GM12878 (cell line): ENCODE data around the gene ZNF688. TPM values are rescaled to one million over a fixed set of nuclear protein-coding genes. Genes with fewer than 3 reads are reported as not detected.

Experiments used
- ATAC-seq: fragments of 200-7000 bp; cut with Tn5 transposase; 3 replicates; pipeline ENCODE4 v1.9.1; 2020; ENCODE audit warnings: mild to moderate bottlenecking, moderate library complexity
- BruUV-seq: library from RNA; stranded (reverse); fragments of 400-500 nt; replicated peaks from 2 replicates; lab custom pipeline; 2021; lab: Mats Ljungman, UMichigan
- CTCF ChIA-PET: fragments of 300-600 bp; sonication (Branson Sonifier 250); formaldehyde crosslinking; extraction: SDS; loops from one replicate; lab custom pipeline; 2021; ENCODE audit warnings: inconsistent platforms; lab: Yijun Ruan, JAX
- POLR2A ChIA-PET: fragments of 350-600 bp; formaldehyde crosslinking; extraction: SDS; loops from one replicate; lab custom pipeline; 2021; ENCODE audit warnings: inconsistent platforms; lab: Charles Lee
- RAD21 ChIA-PET: fragments of 300-600 bp; sonication (Branson Sonifier 250); formaldehyde crosslinking; loops from one replicate; lab custom pipeline; 2023; ENCODE audit warnings: antibody characterized with exemption; ENCODE audit not compliant: unreplicated experiment; lab: Charles Lee
- SMC1A ChIA-PET: fragments of 300-600 bp; sonication (Branson Sonifier 250); formaldehyde crosslinking; loops from one replicate; lab custom pipeline; 2023; ENCODE audit not compliant: unreplicated experiment, uncharacterized antibody; lab: Charles Lee
- DNase-seq: peaks from one replicate; pipeline ENCODE4 v3.0.0-alpha.2; 2011; ENCODE audit warnings: low read depth, low spot score
- FAIRE-seq: peaks from 3 replicates; lab custom pipeline; 2011; peaks lifted over from hg19 to GRCh38; lab: Jason Lieb, UNC
- H2AFZ ChIP-seq: 2 replicates; pipeline ENCODE4 v1.6.0; 2011; ENCODE audit warnings: low read depth, low read length, control low read depth; ENCODE audit not compliant: control insufficient read depth
- H3K27ac ChIP-seq: 2 replicates; pipeline ENCODE4 v1.5.1; 2011; ENCODE audit warnings: control low read depth; ENCODE audit not compliant: control insufficient read depth, insufficient read depth
- H3K27me3 ChIP-seq, 2 experiments: replicated peaks in 1 of 2; 2 replicates each; pipeline versions ENCODE4 v1.6.0 to v1.6.1; 2011; ENCODE audit warnings: low read length in 1 of 2; ENCODE audit not compliant: control insufficient read depth in 2 of 2, insufficient read depth in 2 of 2
- H3K36me3 ChIP-seq, 2 experiments: 2 replicates each; pipeline ENCODE4 v1.5.1; 2011; ENCODE audit warnings: low read length in 1 of 2; ENCODE audit not compliant: control insufficient read depth in 2 of 2, insufficient read depth in 2 of 2
- H3K4me1 ChIP-seq: 2 replicates; pipeline ENCODE4 v1.6.1; 2011; ENCODE audit warnings: mild to moderate bottlenecking, low read length, moderate library complexity, mixed read lengths; ENCODE audit not compliant: control insufficient read depth, insufficient read depth
- H3K4me2 ChIP-seq: 2 replicates; pipeline ENCODE4 v1.6.0; 2011; ENCODE audit warnings: control low read depth; ENCODE audit not compliant: control insufficient read depth, insufficient read depth
- H3K4me3 ChIP-seq: fragments of 200-600 bp; sonication (generic); 2 replicates; pipeline ENCODE4 v1.5.1; 2016
- H3K79me2 ChIP-seq: 2 replicates; pipeline ENCODE4 v1.6.0; 2011; ENCODE audit warnings: low read length; ENCODE audit not compliant: control insufficient read depth, insufficient read depth
- H3K9ac ChIP-seq: 2 replicates; pipeline ENCODE4 v1.8.0; 2011; ENCODE audit warnings: low read length, control low read depth, mixed read lengths; ENCODE audit not compliant: control insufficient read depth, insufficient read depth
- H3K9me3 ChIP-seq: replicated peaks from 3 replicates; pipeline ENCODE4 v1.5.1; 2011; ENCODE audit warnings: mild to moderate bottlenecking, low read length; ENCODE audit not compliant: control insufficient read depth, insufficient read depth
- H4K20me1 ChIP-seq: 2 replicates; pipeline ENCODE4 v1.6.0; 2011; ENCODE audit not compliant: control insufficient read depth, insufficient read depth
- ATF7 ChIP-seq: fragments of 450-650 bp; IDR thresholded peaks from 2 replicates; pipeline ENCODE4 v1.6.1; 2016; ENCODE audit warnings: low read depth, mild to moderate bottlenecking
- BCLAF1 ChIP-seq: fragments of 450-650 bp; IDR thresholded peaks from 2 replicates; pipeline ENCODE4 v1.6.1; 2017; ENCODE audit warnings: antibody characterized with exemption, mild to moderate bottlenecking, moderate library complexity
- NBN ChIP-seq: fragments of 450-650 bp; IDR thresholded peaks from 2 replicates; pipeline ENCODE4 v1.6.1; 2016
- PKNOX1 ChIP-seq: fragments of 450-650 bp; IDR thresholded peaks from 2 replicates; pipeline ENCODE4 v1.6.1; 2016; ENCODE audit warnings: mild to moderate bottlenecking
- POLR2A ChIP-seq: IDR thresholded peaks from 2 replicates; pipeline ENCODE4 v1.6.1; 2011; ENCODE audit warnings: low read depth, mild to moderate bottlenecking, low read length
- RELA ChIP-seq: fragments of 450-650 bp; IDR thresholded peaks from 2 replicates; pipeline ENCODE4 v1.8.0; 2014; ENCODE audit warnings: borderline replicate concordance; ENCODE audit not compliant: partially characterized antibody
- SMAD1 ChIP-seq: fragments of 450-650 bp; IDR thresholded peaks from 2 replicates; pipeline ENCODE4 v1.6.1; 2018; ENCODE audit warnings: mild to moderate bottlenecking, low read depth; ENCODE audit not compliant: partially characterized antibody
- SMARCA5 ChIP-seq: fragments of 450-650 bp; IDR thresholded peaks from 2 replicates; pipeline ENCODE4 v1.6.1; 2017; ENCODE audit warnings: mild to moderate bottlenecking
- TAF1 ChIP-seq: IDR thresholded peaks from 2 replicates; pipeline ENCODE4 v1.6.1; 2011; ENCODE audit warnings: mild to moderate bottlenecking, low read depth, low read length, borderline replicate concordance
- TCF12 ChIP-seq: IDR thresholded peaks from 2 replicates; pipeline ENCODE4 v1.6.1; 2011; ENCODE audit warnings: low read depth, mild to moderate bottlenecking, low read length
- ZBTB33 ChIP-seq: fragments of 450-650 bp; IDR thresholded peaks from 2 replicates; pipeline ENCODE4 v1.6.1; 2017; ENCODE audit warnings: mild to moderate bottlenecking
- ZNF687 ChIP-seq: fragments of 450-650 bp; IDR thresholded peaks from 2 replicates; pipeline ENCODE4 v1.6.1; 2017; ENCODE audit warnings: mild to moderate bottlenecking, moderate library complexity
- WGBS: methylation state at CpG from one replicate; pipeline ENCODE4 v1.1.6; 2016; ENCODE audit warnings: low lambda C conversion rate; ENCODE audit not compliant: insufficient replicate concordance, insufficient coverage; ENCODE audit errors: missing lambda C conversion rate; 5-methylcytosine and 5-hydroxymethylcytosine counted together
- in situ Hi-C: fragments of 300-500 bp; cut with MboI; formaldehyde crosslinking; loops from 9 replicates; pipeline ENCODE4 v1.14.3; 2018; ENCODE audit warnings: mixed read lengths
- intact Hi-C: fragments of 100-400 bp; cut with micrococcal nuclease; formaldehyde crosslinking; loops from one replicate; pipeline ENCODE4 v1.14.2; 2022; ENCODE audit not compliant: unreplicated experiment
- polyA plus RNA-seq, 11 experiments: library from polyadenylated mRNA; depleted of rRNA in 4 of 11; unstranded in 6 of 11; stranded (reverse) in 5 of 11; fragments of >200 nt; fragmentation: Nextera tagmentation in 4 of 11; fragmentation: Illumina TruSeq in 1 of 11; extraction: Ambion mirVana in 4 of 11; extraction: Trizol in 1 of 11; gene quantifications; 1 replicate in 1 of 11; 2 replicates in 10 of 11; pipeline versions ENCODE4 v1.2.1 to v1.2.3, GENCODE V29; 2011 to 2016; ENCODE audit warnings: inconsistent platforms in 2 of 11, missing spikeins in 2 of 11, low read depth in 1 of 11
- total RNA-seq, 4 experiments: library from RNA; depleted of rRNA in 3 of 4; stranded (reverse); fragments of >200 nt in 3 of 4; fragmentation: Illumina TruSeq in 1 of 4; extraction: Trizol in 1 of 4; gene quantifications; 2 replicates each; pipeline versions ENCODE4 v1.2.1 to v1.2.3, GENCODE V29; 2013 to 2021

The ZNF688 gene
- total and polyA plus RNA-seq, 10 of the 15 experiments (the other 5 are each of a cell fraction or from before 2014, with no cell fraction given): 0.14 to 17.4 (median 10.6) TPM

GRCh38 chr16:30567991-30568638, 3.4 kb downstream of the ZNF688 start:
- H3K9ac ChIP-seq: peak overlapping the region; percentile 35
- H2AFZ ChIP-seq: peak overlapping the region; percentile 74
- intact Hi-C loops (no loop called here), in situ Hi-C loops (no loop called here)
- H3K79me2 ChIP-seq: peaks cover 11% of the 10 kb centered on the region
- no peaks in the 10 kb centered on the region for H3K9me3 ChIP-seq
- peak overlapping the region; percentile 78 for H3K27ac ChIP-seq
- FAIRE-seq: peak; percentile 97
- no peak overlapping the region for H3K4me3 ChIP-seq
- H3K36me3 ChIP-seq: no peaks in the 10 kb centered on the region; a peak in 2 of 4 replicates
- DNase-seq: peak; percentile 66
- SMC1A ChIA-PET: interaction anchor here (0.7 to 1.9 kb wide), 7 partner anchors 10 to 138 kb away, joined by 3 to 12 read pairs (median 3); partner anchors contain the start of genes DCTPP1 and ZNF764
- POLR2A ChIA-PET: interaction anchor here (0.6 to 1.7 kb wide), 10 partner anchors 10 to 146 kb away, joined by 3 to 10 read pairs (median 4); partner anchors contain the start of genes PRR14 and ZNF764
- peaks cover 27% of the 10 kb centered on the region for H3K4me1 ChIP-seq
- under 1% methylated on average over 6 of the region's 6 CpGs for WGBS
- CTCF ChIA-PET: interaction anchor here (0.5 to 2.6 kb wide), 6 partner anchors 10 to 138 kb away, joined by 3 to 19 read pairs (median 4); partner anchors contain the start of genes DCTPP1 and ZNF764
- no TSS peak for BruUV-seq
- RAD21 ChIA-PET: interaction anchor here (0.6 to 4.4 kb wide), 8 partner anchors 10 to 160 kb away, joined by 3 to 22 read pairs (median 3); partner anchors contain the start of genes DCTPP1, ZNF747 and ZNF764
- H3K27me3 ChIP-seq: no peaks in the 10 kb centered on the region
- ATAC-seq: peak; percentile 54
- no peaks in the 10 kb centered on the region for H4K20me1 ChIP-seq
- H3K4me2 ChIP-seq: peak overlapping the region; percentile 89
- TF ChIP-seq RELA: no peak
- peak; percentile 88 for TF ChIP-seq PKNOX1
- TF ChIP-seq NBN: peak; percentile 41; the same call in 1 of the 2 replicates
- TF ChIP-seq SMAD1: no peak
- TF ChIP-seq ZBTB33: no peak
- peak; percentile 66 for TF ChIP-seq ATF7
- no peak for TF ChIP-seq SMARCA5
- TF ChIP-seq POLR2A: peak; percentile 31; the same call in 1 of the 2 replicates
- peak; percentile 60; the same call in 1 of the 2 replicates for TF ChIP-seq TCF12
- peak; percentile 48; the same call in 1 of the 2 replicates for TF ChIP-seq ZNF687
- TF ChIP-seq BCLAF1: no peak
- no peak for TF ChIP-seq TAF1
